Dedifferentiated amniotic fluid mesenchymal stem cell (primary cell): Measurements from ENCODE around the gene LRG1.
"Not testable (repeated sequence)": the region's sequence is repeated elsewhere in the genome, so short reads cannot be mapped to it uniquely, and the experiment has no call there.

Experiments used
- DNase-seq: peaks from one replicate; pipeline ENCODE4 v3.0.0-alpha.2; 2016; ENCODE audit errors: extremely low spot score

Gene LRG1

DNA sequence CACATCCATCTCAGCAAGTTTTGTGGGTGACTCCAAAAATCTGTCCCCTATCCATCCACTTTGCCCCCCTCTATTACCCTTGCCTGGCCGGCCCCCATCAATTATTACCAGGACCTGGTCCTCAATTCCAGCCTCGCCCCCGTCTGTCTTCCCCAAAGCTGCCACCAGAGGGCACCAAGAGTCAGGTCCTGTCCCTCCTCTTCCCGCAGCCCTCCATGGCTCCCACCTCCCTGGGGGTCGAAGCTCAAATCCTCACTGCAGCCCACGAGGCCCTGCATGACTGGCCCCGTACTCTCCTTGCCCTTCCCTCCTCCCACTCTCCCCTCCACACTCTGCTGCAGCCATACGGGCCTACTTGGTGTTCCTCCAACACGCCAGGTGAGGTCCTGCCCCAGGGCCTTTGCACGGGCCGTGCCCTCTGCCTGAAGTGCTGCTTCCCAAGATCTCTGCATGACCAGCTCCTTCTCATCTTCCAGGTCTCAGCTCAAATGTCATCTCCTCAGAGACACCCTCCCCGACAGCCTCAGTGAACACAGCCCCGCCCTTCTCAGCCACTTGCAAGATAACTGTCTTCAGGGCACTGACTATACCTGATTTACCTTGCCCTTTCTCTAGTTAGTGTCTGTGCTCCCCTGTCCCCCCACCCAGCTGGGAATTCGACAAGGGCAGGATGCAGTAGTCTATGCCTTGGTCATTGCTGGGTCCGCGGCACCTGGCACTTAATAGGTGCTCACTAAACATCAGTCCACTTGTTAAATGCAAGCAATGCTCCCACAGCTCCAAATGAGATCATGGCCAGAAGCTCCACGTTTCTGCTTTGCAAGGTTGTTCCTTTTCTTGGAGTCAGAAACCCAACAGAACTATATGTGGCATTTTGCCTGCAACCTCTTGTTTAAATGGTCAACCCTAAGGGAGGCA lies 36.4 kb upstream of the LRG1 start:
- DNase-seq = no peak

DNA sequence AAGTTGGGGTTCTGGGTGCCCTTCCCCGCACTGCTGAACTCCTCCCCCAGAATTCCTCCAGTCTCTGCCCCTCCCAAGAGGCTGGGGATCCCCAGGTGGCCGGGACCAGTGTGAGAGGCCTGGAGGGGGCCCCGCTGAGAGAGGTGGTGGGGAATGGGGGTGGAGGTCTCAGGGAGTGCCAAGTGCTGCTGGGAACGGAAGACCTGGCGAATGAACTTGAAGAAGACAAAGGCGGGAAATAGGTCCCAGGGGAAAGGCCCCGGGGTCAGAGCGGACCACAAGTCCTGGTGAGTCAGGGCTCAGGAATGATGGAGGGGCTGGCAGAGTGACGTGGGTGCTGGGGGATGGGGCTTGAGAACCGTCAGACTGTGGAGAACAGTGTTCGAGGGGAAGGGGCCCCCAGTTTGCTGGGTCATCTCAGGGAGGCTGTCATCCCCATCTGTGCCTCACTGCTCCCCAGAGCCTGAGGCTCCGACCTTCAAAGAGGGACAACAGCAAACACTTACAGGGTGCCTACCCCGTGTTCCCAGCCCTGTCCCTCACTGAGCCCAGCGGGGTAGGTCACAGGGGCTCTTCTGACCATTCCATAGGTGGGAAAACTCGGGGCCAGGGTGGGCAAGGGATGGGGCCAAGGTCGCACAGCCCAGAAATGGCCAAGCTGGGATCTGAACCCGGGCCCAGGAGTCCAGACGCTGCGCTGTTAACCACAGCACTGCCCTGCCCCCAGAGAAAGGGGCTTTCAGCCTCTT lies 35.6 kb upstream of the LRG1 start:
- DNase-seq = peak; percentile 50

DNA sequence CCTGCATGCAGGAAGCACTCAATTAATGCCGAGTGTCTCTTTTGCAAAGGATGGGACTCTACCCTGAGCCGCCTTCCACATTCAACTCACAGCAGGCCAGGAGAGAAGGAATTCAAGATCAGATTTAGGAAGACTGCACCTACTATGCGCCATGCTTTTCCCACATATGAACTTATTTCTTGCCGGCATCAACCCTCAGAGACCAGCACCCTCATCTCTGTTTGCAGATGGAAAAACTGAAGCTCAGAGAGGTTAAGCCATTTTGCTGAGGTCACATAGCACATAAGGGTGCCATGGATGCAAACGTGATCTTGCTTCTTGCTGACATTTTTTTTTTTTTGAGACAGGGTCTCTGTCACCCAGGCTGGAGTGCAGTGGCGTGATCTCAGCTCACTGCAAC lies 33.8 kb upstream of the LRG1 start:
- DNase-seq = no peak

DNA sequence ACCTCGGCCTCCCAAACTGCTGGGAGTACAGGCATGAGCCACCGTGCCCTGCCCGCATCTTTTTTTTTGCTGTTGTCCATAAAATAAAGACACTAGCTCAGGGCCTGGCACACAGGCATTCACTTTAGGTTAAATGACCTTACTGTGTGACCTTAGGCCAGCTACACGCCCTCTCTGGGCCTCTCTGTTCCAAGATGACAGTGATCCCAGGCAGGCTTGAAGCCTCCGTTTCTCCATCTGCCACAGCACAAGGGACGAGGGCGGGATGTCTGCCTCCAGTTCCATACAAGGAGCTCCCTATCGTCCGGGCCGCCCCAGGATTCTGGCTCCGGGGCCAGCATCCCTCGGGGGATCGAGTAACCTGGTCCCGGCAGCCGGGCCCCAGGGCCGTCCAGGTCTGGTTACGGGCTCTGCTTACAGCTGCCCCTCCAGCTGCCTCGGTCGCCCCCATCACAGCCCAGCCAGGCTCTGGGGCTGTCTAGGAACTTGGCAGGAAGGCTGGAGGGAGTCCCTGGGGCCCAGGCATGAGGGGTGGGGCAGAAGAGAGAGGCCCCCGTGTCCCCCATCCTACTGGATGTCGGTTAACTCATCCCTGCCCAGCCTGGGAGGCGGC lies 31.6 kb upstream of the LRG1 start:
- DNase-seq = no peak

DNA sequence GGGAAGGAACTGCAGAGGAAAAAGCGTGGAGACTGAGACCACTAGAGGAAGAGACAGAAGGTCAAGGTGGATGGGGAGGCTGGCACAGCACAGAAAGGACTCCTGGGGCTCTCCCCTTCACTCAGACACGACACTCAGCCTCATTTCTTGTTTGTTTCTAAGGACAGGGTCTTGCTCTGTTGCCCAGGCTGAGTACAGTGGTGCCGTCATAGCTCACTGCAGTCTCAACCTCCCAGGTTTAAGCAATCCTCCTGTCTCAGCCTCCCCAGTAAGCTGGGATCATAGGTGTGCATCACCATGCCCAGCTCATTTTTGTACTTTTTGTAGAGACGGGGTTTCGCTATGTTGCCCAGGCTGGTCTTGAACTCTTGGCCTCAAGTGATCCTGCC lies 31.1 kb upstream of the LRG1 start:
- no peak for DNase-seq

DNA sequence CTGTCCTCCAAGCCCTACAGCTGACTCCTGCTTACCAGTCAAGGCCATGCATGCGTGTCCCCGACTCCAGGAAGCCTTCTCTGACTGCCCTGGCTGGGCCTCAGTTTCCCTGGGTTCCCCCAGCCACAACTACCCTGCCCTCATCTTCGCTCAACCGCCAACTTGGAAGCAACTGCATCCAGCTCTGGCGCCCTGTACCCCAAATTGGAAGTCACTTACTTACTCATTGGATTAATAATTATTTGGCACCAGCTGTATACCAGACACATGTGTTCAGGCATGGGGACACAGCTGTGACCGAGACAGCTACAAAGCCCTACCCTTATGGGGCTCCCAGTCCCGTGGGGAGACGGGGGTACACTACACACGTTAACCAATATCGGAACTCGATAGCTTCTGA lies 30.6 kb upstream of the LRG1 start:
- no peak for DNase-seq

DNA sequence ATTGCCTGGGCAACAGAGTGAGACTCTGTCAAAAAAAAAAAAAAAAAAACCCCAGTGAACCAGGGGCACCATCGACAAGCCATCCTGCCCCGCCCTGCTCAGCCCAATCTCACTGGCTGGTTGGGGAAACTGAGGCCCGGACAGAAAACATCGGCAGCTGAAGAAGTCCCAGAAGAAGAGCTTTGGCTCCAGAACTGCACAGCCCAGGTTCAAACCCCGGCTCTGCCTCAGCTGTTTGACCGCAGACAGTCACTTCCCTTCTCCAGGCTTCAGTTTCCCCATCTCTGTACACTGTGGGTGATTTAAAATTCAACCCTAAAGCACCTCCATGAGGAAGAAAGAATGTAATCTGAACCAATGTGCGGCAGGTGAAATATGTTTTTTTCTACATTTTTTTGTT lies 29.1 kb upstream of the LRG1 start:
- no peak for DNase-seq

DNA sequence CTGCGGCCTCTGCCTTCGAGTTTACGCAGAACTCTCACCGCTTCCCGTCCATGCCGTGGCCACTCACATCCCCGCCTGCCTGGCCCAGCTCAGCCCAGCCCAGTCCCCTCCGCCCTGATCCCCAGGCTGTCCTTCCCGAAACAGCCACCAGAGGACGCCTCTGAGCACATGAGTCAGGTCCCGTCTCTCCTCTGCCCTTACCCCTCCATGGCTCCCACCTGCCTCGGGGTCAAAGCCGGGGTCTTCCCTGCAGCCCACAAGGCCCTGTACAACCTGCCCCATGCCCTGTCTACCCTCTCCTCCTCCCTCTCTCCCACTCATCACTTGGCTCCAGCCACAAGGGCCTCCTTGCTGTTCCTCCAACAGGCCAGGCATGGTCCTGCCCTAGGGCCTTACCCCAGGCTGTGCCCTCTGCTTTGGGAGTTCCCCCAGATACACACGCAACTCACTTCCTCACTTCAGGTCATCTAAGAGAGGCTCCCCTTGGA lies 27.8 kb upstream of the LRG1 start:
- DNase-seq = no peak

DNA sequence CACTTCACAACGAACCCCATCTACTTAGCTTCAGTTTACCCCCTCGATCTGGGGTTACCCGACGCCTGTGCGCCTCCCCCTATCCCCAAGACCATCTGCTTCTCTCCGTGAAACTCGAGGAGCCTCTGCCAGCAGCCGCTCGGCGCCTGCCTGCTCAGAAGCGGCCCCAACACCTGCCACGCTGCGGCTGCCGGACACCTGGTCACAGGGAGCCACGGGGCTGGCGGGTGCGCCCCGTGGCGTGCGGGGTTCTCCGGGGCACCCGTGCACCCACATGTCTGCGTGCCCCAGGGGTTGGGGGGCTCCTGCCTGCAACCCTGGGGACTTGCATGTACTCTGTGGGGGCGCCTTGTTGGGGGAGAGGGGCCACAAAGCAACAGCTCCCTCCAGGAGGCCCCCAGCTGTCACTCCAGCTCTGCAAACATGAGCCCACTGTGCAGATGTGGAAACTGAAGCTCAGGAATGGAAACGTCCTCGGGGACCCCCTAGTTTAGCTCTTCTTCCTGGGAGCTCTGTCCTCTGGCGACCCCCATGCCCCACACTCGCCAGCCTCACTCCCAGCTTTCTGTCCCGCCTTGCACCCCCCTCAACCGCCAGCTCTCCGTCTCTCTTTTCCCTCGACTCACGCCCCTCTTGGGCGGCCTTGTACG lies 26.7 kb upstream of the LRG1 start:
- DNase-seq = no peak

DNA sequence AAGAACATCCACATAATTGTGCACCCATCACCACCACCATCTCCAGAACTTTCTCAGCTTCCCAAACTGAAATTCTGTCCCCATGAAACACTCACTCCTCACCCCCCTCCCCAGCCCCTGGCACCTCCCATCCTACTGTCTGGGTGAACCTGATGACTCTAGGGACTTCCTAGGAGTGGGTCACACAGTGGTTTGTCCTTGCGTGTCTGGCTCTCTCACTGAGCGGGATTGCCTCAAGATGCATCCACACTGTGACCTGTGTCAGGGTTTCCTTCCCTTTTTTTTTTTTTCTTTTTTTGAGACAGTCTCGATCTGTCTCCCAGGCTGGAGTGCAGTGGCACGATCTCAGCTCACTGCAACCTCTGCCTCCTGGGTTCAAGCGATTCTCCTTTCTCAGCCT lies 23.7 kb upstream of the LRG1 start:
- DNase-seq = not testable (repeated sequence)

DNA sequence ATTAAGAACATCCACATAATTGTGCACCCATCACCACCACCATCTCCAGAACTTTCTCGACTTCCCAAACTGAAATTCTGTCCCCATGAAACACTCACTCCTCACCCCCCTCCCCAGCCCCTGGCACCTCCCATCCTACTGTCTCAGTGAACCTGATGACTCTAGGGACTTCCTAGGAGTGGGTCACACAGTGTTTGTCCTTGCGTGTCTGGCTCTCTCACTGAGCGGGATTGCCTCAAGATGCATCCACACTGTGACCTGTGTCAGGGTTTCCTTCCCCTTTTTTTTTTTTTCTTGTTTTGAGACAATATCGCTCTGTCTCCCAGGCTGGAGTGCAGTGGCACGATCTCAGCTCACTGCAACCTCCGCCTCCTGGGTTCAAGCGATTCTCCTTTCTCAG lies 22.2 kb upstream of the LRG1 start:
- not testable (repeated sequence) for DNase-seq

DNA sequence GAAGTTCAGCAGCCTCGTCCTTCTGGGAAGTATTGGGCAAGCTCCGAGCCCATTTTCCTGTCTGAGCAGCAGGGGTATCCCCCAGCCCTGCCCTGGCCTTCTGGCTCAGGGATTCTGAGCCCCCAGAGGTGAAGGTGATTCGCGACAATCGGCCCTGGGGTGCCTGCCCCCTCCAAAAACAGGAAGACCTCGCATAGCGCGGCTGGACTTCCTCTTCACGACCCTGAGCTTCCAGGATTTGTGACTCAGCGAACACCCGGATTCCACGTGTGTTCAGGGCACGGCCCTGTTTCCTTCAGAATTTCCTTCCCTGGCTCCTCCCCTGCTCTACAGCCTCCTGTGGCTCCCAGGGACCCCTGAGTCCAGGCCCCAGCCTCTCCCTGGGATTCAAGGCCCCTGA lies 19.7 kb upstream of the LRG1 start, which contains the start of gene SEMA6B:
SEMA6B (minus strand) TSS at position 116 of the 400 bp plus-strand sequence. CDS start 1,227 bp downstream, outside the sequence.
- no peak for DNase-seq

DNA sequence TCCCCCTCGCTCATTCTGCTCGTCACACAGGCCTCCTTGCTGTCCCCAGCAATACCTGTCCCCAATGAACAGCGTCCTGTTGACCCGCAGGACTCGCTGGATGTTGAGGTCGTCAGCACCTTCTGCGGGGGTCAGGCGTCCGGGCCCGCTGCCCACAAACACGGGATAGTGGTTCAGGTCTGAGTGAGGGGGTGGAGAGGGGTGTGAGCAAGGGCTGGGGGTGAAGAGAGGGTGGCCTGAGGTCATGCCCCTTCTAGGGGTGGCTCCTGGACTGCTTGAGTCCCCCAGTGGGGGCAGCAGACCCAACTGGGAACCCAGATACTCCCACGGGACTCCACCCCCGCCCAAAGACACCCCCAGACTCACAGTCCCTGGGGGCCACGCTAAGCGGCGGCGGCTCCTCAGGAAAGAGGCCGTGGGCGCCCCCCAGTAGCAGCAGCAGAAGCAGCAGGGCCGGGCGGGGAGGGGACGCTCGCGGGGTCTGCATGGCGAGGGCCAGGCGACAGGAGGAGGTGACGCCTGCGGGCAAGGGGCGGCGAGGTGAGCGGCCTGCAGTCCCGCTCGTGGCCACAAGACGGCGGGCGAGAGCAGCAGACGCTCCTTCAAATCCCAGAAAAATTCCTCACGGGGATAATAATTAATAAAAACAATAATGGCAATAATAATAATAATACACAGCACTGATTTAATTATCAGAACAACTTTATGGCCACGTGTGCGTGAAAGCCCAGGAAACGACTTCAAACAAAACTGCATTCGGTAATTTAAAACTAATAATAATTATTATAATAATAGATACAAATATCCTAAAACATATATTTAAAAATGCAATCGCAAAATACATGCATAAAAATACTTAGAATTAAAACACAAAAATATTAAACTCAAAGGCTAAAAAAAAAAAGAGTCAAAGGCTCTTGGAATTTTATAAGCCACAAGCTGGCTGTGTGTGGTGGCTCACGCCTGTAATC lies 18.4 kb upstream of the LRG1 start:
- no peak for DNase-seq

DNA sequence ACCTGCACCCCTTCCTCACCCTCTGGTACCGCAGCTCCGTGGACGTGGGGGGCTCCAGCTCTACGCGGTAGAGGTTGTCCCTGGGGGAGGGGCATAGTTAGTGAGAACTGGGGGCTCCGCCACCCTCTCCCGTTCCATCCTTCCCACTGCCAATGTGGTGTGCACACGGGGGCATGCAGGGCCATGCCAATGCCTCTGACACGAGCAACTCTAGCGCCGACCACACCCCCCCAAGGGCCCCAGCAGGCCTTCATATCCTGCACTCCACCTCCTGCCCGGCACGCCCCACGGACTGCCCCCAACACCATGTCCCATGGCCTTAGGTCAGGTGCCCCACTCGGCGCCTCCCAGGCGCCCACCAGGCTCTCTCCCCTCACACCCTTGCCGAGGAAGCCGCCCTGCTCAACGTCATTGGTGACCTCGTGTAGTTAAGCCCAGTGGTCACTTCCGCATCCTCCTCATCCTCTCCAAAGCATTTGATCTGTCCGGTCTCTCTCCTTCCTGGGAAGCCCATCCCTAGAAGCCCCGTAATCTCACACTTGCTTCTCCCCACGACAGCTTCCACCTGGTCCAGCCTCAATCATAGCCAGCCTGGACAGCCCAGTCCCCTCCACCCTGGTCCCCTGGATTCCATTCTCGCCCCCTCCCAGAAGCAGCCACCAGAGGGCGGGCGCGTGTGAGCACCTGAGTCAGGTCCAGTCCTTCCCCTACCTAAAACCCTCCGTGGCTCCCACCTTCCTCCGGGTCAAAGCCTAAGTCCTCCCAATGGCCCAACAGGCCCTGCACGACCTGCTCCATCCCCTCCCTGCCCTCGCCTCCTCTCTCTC lies 17.5 kb upstream of the LRG1 start:
- DNase-seq = no peak

DNA sequence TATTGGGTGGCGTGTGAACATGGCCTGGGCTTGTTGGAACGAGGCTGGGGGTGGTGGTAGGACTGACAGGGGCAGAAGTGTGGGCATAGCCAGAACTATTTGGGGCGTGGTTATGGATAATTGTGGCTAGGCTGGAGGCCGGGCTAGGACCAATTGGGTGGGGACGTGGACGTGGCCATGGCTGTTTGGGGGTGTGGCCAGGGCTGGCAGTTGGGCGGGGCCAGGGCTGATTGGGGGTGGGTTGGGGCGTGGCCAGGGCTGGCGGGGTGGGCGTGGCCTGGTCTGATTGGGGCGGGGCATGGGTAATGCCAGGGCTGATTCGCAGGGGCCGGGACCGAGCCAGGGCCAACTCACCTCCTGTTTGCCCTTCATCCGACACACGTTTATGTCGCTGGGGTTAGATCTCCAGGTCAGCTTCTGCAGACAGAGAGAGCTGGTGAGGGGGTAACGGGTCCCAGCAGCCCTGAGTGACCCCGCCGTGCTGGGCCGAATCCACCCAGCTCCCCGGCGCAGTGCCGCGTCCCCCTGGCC lies 16.8 kb upstream of the LRG1 start:
- no peak for DNase-seq

DNA sequence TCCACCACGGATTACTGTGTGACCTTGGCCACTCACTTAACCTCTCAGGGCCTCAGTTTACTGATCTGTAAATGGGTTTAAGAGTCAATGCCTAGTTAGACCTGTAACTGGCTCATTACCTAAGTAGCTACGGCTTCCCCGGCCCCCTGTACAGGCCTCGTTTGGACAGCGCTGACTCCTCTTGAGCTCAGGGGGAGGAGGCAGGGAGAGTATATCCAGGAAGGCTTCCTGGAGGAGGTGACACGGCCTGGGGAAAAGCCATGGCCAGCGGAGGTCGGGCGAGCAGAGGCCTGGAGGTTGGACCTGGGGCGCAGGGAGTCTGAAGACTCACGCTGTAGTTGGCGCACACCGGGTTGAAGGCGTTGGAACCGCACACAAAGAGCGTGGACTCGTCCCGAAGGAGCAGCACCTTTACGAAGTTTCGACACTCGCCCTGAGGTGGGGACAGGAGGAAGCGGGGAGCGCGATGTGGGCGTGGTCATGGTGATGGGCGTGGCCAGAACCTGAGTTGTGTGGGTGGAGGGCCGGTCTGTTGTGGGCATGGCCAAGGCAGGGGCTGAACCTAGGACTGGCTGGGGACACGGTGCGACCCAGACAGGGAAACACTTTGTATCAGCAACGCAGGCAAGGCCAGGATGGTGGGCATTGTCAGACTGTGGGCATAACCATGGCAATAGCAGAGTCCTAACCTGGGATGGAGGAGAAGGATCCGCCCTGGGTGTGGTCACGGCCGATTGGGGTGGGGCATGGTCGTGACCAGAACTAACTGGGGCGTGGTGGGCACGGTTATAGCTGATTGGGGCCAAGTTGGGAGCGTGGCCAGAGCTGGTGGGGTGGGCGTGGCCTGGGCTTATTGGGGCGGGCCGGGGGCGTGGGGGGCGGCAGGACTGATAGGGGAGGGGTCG lies 16.1 kb upstream of the LRG1 start:
- no peak for DNase-seq

DNA sequence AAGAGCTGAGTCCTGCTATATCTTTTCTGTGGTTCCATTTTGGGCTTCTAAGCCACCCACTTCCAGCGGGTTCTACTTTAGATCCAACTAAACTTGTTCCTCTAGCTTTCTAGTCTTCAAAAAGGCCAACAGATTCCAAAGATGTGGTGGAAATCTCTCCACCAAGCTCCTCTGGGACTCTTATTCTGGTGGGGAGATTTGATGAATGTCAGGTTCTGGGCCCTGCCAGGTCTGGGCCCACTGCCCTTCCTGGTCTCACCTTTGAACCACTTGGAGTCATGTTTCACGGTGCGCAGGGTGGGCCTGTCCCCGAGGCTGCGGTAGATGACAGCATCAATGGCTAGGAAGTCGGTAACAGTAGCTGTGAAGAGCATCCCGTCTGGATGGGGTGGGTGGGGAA lies 14.9 kb upstream of the LRG1 start:
- DNase-seq = no peak

DNA sequence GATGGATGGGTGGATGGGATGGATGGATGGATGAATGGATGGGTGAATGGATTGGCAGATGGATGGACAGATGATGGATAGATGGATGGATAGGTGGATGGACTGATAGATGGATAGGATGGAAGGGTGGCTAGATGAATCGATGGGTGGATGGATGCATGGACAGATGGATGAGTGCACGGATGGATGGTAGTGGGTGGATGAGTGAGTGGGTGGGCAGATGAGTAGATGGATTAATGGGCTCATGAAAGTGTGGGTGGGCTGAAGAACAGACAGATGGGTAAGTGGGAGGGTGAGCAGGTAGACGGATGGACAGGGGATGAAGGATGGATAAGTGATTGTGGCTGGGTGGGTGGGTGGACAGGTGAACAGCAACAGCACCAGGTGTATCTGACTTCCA lies 13.9 kb upstream of the LRG1 start:
- no peak for DNase-seq
